KMS-11 (cell line): ENCODE measurements around the gene PVALEF.

Experiments
- H2AFZ ChIP-seq: fragments of 200-600 bp; sonication (generic); 2 replicates; pipeline ENCODE4 v1.6.1; 2016; ENCODE audit warnings: antibody characterized with exemption, mixed run types, low read depth
- H3K27ac ChIP-seq: fragments of 200-600 bp; sonication (generic); 2 replicates; pipeline ENCODE4 v1.6.1; 2016; ENCODE audit warnings: mild to moderate bottlenecking, mixed run types
- H3K27me3 ChIP-seq: fragments of 200-600 bp; sonication (generic); 2 replicates; pipeline ENCODE4 v1.6.1; 2017; ENCODE audit warnings: mild to moderate bottlenecking, low read depth, mixed run types, moderate library complexity; ENCODE audit not compliant: insufficient read depth
- H3K36me3 ChIP-seq: fragments of 200-600 bp; sonication (generic); 2 replicates; pipeline ENCODE4 v1.6.1; 2017; ENCODE audit warnings: mild to moderate bottlenecking, mixed run types; ENCODE audit not compliant: insufficient read depth
- H3K4me1 ChIP-seq: fragments of 200-600 bp; sonication (generic); 2 replicates; pipeline ENCODE4 v1.6.1; 2016; ENCODE audit warnings: mild to moderate bottlenecking, low read depth, mixed run types; ENCODE audit not compliant: poor library complexity, severe bottlenecking
- H3K4me2 ChIP-seq: fragments of 200-600 bp; sonication (generic); 2 replicates; pipeline ENCODE4 v1.7.0; 2016; ENCODE audit warnings: mild to moderate bottlenecking, mixed run types
- H3K4me3 ChIP-seq: fragments of 200-600 bp; sonication (generic); IDR thresholded peaks from 2 replicates; pipeline ENCODE4 v1.6.1; 2017; ENCODE audit warnings: low read depth, low read length, mixed read lengths; ENCODE audit not compliant: insufficient read depth
- H3K79me2 ChIP-seq: fragments of 200-600 bp; sonication (generic); 2 replicates; pipeline ENCODE4 v1.6.1; 2016; ENCODE audit warnings: low read depth, mixed run types; ENCODE audit not compliant: insufficient read depth
- H3K9ac ChIP-seq: fragments of 200-600 bp; sonication (generic); 2 replicates; pipeline ENCODE4 v1.6.1; 2016; ENCODE audit warnings: mild to moderate bottlenecking, mixed run types
- H4K20me1 ChIP-seq: fragments of 200-600 bp; sonication (generic); 2 replicates; pipeline ENCODE4 v1.6.1; 2016; ENCODE audit warnings: mild to moderate bottlenecking, mixed run types; ENCODE audit not compliant: insufficient read depth
- TF ChIP-seq, protein P1 (sequence below): fragments of 200-600 bp; sonication (generic); conservative IDR thresholded peaks from 2 replicates; pipeline ENCODE4 v1.6.1; 2017; ENCODE audit warnings: low read depth, mild to moderate bottlenecking, antibody characterized with exemption, low read length, moderate library complexity, mixed read lengths

The PVALEF gene

DNA sequence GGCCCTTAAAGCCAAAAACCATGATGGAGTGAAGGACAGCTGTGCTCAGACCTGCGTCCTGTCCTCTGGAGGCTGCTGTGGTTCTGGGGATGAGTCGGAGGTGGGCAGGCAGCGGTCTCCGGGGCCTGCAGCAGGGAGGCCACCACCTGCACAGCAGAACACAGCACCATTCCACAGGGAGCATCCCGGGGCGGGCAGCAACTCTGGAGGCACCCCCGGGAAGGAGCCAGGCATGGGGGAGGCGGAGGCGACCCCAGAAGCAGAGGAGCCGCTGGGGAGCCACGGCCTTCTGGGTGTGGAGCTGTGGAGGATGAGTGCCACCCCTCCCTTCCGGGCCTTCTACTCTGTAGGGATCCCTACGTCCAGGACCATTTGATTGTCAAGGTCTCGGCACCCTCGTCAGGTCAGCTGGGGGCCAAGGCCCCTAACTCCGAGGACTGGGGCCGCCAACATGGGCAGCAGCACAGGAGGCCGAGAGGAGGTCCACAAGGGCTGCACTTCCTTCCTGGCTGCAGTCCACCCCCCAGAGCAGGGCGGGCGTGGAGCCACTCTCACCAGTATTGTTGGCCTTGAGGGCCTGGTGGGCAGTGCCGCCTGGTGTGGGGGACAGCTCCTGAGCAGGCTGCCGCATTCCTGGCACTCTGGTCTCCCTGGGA, 33.6 kb downstream of the PVALEF start:
- Histone ChIP-seq H2AFZ (no peak overlapping the region), H3K27me3 (no peaks in the 10 kb centered on the region), H3K79me2 (no peaks in the 10 kb centered on the region), H3K4me1 (no peaks in the 10 kb centered on the region), H3K36me3 (no peaks in the 10 kb centered on the region), H3K27ac (no peak overlapping the region), H4K20me1 (no peaks in the 10 kb centered on the region), H3K4me2 (no peak overlapping the region), H3K4me3 (no peak overlapping the region), H3K9ac (no peak overlapping the region)
- TF ChIP-seq, protein P1, sequence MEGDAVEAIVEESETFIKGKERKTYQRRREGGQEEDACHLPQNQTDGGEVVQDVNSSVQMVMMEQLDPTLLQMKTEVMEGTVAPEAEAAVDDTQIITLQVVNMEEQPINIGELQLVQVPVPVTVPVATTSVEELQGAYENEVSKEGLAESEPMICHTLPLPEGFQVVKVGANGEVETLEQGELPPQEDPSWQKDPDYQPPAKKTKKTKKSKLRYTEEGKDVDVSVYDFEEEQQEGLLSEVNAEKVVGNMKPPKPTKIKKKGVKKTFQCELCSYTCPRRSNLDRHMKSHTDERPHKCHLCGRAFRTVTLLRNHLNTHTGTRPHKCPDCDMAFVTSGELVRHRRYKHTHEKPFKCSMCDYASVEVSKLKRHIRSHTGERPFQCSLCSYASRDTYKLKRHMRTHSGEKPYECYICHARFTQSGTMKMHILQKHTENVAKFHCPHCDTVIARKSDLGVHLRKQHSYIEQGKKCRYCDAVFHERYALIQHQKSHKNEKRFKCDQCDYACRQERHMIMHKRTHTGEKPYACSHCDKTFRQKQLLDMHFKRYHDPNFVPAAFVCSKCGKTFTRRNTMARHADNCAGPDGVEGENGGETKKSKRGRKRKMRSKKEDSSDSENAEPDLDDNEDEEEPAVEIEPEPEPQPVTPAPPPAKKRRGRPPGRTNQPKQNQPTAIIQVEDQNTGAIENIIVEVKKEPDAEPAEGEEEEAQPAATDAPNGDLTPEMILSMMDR = no peak

DNA sequence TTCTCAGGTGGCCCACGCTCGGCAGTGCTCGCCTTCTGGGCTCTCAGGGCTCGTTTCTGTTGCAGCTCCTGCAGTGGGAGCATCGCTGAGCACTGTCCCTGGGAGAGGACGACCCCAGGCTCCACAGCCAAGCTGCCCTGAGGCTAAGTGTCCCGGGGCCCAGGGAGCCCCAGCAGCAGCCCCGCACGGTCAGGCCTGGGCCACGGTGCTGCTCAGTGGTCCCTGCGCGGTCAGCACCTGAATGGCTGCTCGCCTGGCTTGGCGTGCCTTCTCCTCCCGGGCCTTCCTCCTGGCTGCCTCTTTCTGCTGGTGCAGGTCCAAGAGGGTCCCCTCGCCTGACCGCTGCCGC, 34.1 kb downstream of the PVALEF start:
- no peak overlapping the region for H3K9ac ChIP-seq
- TF ChIP-seq, protein P1 = no peak
- no peaks in the 10 kb centered on the region for H3K4me1 ChIP-seq
- no peak overlapping the region for H2AFZ ChIP-seq
- no peak overlapping the region for H3K4me3 ChIP-seq
- no peak overlapping the region for H3K4me2 ChIP-seq
- no peaks in the 10 kb centered on the region for H4K20me1 ChIP-seq
- H3K79me2 ChIP-seq = no peaks in the 10 kb centered on the region
- no peaks in the 10 kb centered on the region for H3K27me3 ChIP-seq
- no peaks in the 10 kb centered on the region for H3K36me3 ChIP-seq
- no peak overlapping the region for H3K27ac ChIP-seq

DNA sequence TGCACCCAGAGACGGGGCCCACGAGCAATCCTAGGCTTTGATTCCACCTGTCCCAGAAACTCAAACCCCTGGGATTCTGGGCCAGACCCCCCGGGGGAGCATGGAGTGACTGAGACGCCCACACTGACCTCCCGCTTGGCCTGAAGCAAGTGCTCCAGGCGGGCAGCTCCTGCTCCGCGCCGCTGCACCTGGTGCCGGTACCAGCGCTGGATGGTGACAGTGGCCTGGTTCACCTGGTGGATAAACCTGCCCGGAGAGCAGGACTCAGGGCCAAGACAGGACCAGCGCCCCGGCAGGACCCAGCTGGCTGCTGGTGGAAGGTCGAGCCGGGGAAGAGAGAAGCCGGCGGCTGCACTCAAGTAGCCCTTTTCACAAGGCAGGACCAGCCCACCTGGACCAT, 34.9 kb downstream of the PVALEF start:
- no peaks in the 10 kb centered on the region for H3K4me1 ChIP-seq
- no peak overlapping the region for H3K27ac ChIP-seq
- no peak overlapping the region for H3K9ac ChIP-seq
- H3K79me2 ChIP-seq = no peaks in the 10 kb centered on the region
- TF ChIP-seq, protein P1 = no peak
- no peak overlapping the region for H3K4me2 ChIP-seq
- no peak overlapping the region for H2AFZ ChIP-seq
- H3K36me3 ChIP-seq = no peaks in the 10 kb centered on the region
- H3K4me3 ChIP-seq = no peak overlapping the region
- no peaks in the 10 kb centered on the region for H4K20me1 ChIP-seq
- no peaks in the 10 kb centered on the region for H3K27me3 ChIP-seq

DNA sequence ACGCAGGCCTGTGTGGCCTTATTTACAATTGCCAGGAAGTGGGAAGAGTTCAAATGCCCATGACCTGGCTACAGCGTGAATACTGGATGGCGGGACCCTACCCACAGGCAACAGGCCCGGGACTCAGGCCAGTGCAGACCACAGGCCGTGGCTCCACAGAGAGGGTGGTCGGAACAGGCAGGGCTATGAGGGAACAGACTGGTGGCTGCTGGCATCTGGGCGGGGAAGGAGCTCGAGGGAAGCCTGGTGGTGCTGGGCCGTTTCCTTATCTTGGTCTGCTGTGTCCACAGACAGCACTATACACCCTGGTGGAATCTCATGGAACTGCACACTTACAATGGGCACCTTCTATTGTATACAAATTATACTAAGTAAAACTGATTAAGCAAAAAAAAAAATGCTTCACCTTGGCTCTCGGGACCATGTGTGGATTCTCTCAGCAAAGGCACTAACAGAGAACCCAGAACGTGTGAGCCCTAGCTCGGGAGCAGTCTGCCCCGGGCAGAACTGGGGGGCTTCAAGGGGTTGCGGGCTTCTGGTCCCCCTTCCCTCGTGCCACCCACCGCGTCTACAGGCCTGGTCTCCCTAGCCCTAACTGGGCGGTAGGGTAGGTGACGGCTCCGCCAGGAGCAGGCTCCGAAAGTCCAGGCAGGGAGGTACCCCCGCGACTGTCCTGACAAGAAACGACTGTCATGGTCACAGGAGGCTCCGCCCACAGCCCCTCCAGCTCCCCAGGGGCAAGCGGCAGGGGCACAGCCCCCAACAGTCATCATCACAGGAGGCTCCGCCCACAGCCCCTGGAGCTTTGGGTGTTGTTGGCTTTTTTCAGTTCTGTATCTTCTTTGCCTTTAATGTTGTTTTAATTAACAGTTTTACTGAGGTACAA, 35.6 kb downstream of the PVALEF start:
- Histone ChIP-seq H2AFZ (no peak overlapping the region), H3K79me2 (no peaks in the 10 kb centered on the region), H3K27me3 (no peaks in the 10 kb centered on the region), H4K20me1 (no peaks in the 10 kb centered on the region), H3K4me1 (no peaks in the 10 kb centered on the region), H3K4me2 (no peak overlapping the region), H3K9ac (no peak overlapping the region), H3K4me3 (no peak overlapping the region), H3K36me3 (no peaks in the 10 kb centered on the region), H3K27ac (no peak overlapping the region)
- TF ChIP-seq, protein P1 = peak; percentile 74
